Measurements from ENCODE around the gene ERC1. TPM values are rescaled to one million over a fixed set of nuclear protein-coding genes. Genes with fewer than 3 reads are reported as not detected.

ERC1 gene
- total RNA-seq, 1 experiment from 2014 or later, result 39.4 TPM

- Mint-ChIP-seq H3K27me3 (ENCODE audit: unreplicated experiment) (no peaks in the 10 kb centered on the region), H3K36me3 (ENCODE audit: insufficient read depth, unreplicated experiment) (no peaks in the 10 kb centered on the region), H3K9me3 (ENCODE audit: low read depth, unreplicated experiment) (no peaks in the 10 kb centered on the region), H3K27ac (ENCODE audit: unreplicated experiment) (no peak overlapping the region), H3K4me1 (ENCODE audit: low read depth, unreplicated experiment) (no peaks in the 10 kb centered on the region), H3K4me3 (ENCODE audit: low read depth, unreplicated experiment) (no peak overlapping the region)
- no peak for TF ChIP-seq CTCF (IDR thresholded peaks at IDR 0.05; ENCODE audit: unreplicated experiment)
- CTCF ChIA-PET, result interaction anchor here (1.0 kb wide), 1 partner anchor 10 kb away, joined by 3 read pairs; no protein-coding TSS in a partner anchor
- BruUV-seq (replicated peaks), result no TSS peak
- DNase-seq, result no peak
- intact Hi-C loops (cut with micrococcal nuclease; ENCODE audit: unreplicated experiment), result no loop called here
Measured at GRCh38 chr12:1424674-1425395, 433.8 kb downstream of the ERC1 start.

GRCh38 chr12:1425396-1425729, 434.3 kb downstream of the ERC1 start:
- no TSS peak for BruUV-seq (replicated peaks)
- no peaks in the 10 kb centered on the region for H3K9me3 Mint-ChIP-seq (ENCODE audit: low read depth, unreplicated experiment)

GRCh38 chr12:1428671-1429070, 437.6 kb downstream of the ERC1 start:
- Mint-ChIP-seq H3K27me3 (ENCODE audit: unreplicated experiment) (no peaks in the 10 kb centered on the region), H3K9me3 (ENCODE audit: low read depth, unreplicated experiment) (no peaks in the 10 kb centered on the region), H3K4me1 (ENCODE audit: low read depth, unreplicated experiment) (no peaks in the 10 kb centered on the region), H3K36me3 (ENCODE audit: insufficient read depth, unreplicated experiment) (peaks cover 4% of the 10 kb centered on the region), H3K4me3 (ENCODE audit: low read depth, unreplicated experiment) (no peak overlapping the region), H3K27ac (ENCODE audit: unreplicated experiment) (no peak overlapping the region)
- TF ChIP-seq CTCF (IDR thresholded peaks at IDR 0.05; ENCODE audit: unreplicated experiment), result no peak
- BruUV-seq (replicated peaks), result no TSS peak
- DNase-seq, result no peak
- CTCF ChIA-PET, result no interaction called here
- intact Hi-C loops (cut with micrococcal nuclease; ENCODE audit: unreplicated experiment), result no loop called here

More at GRCh38 chr12:1425396-1425729, 434.3 kb downstream of the ERC1 start:
- H3K36me3 Mint-ChIP-seq (ENCODE audit: insufficient read depth, unreplicated experiment), result no peaks in the 10 kb centered on the region
- intact Hi-C loops (cut with micrococcal nuclease; ENCODE audit: unreplicated experiment), result no loop called here
- H3K4me3 Mint-ChIP-seq (ENCODE audit: low read depth, unreplicated experiment), result no peak overlapping the region
- no peak for TF ChIP-seq CTCF (IDR thresholded peaks at IDR 0.05; ENCODE audit: unreplicated experiment)
- CTCF ChIA-PET, result interaction anchor here (0.7 to 1.0 kb wide), 2 partner anchors 10 to 209 kb away, joined by 3 to 4 read pairs; no protein-coding TSS in a partner anchor
- DNase-seq, result no peak
- no peaks in the 10 kb centered on the region for H3K4me1 Mint-ChIP-seq (ENCODE audit: low read depth, unreplicated experiment)
- no peaks in the 10 kb centered on the region for H3K27me3 Mint-ChIP-seq (ENCODE audit: unreplicated experiment)
- H3K27ac Mint-ChIP-seq (ENCODE audit: unreplicated experiment), result no peak overlapping the region

- intact Hi-C loops (cut with micrococcal nuclease; ENCODE audit: unreplicated experiment), result no loop called here
- DNase-seq, result no peak
- TF ChIP-seq CTCF (IDR thresholded peaks at IDR 0.05; ENCODE audit: unreplicated experiment), result no peak
- H3K27me3 Mint-ChIP-seq (ENCODE audit: unreplicated experiment), result no peaks in the 10 kb centered on the region
- H3K4me1 Mint-ChIP-seq (ENCODE audit: low read depth, unreplicated experiment), result peaks cover 3% of the 10 kb centered on the region
- H3K9me3 Mint-ChIP-seq (ENCODE audit: low read depth, unreplicated experiment), result no peaks in the 10 kb centered on the region
- no peak overlapping the region for H3K27ac Mint-ChIP-seq (ENCODE audit: unreplicated experiment)
- BruUV-seq (replicated peaks), result no TSS peak
- no peak overlapping the region for H3K4me3 Mint-ChIP-seq (ENCODE audit: low read depth, unreplicated experiment)
- peaks cover 4% of the 10 kb centered on the region for H3K36me3 Mint-ChIP-seq (ENCODE audit: insufficient read depth, unreplicated experiment)
- CTCF ChIA-PET, result no interaction called here
Measured at GRCh38 chr12:1429980-1430379, 439.0 kb downstream of the ERC1 start.
